ENCODE measurements around the gene CADPS.
A peak's percentile ranks its signal among the peaks of the same experiment; 100 is the strongest.

Gene CADPS

GRCh38 chr3:62686503-62687294 is 188.5 kb downstream of the CADPS start:
- peak; percentile 21 for DNase-seq (ENCODE audit: low spot score)

- no peak for DNase-seq (ENCODE audit: low spot score)
Observed at GRCh38 chr3:62682826-62683225, 192.4 kb downstream of the CADPS start.

GRCh38 chr3:62679988-62680387 is 195.2 kb downstream of the CADPS start:
- no peak for DNase-seq (ENCODE audit: low spot score)

- no peak for DNase-seq (ENCODE audit: low spot score)
Observed at GRCh38 chr3:62678841-62679240, 196.4 kb downstream of the CADPS start.

- no peak for DNase-seq (ENCODE audit: low spot score)
Observed at GRCh38 chr3:62677926-62678325, 197.3 kb downstream of the CADPS start.

GRCh38 chr3:62676689-62677271 is 198.4 kb downstream of the CADPS start:
- no peak for DNase-seq (ENCODE audit: low spot score)

GRCh38 chr3:62675492-62675891 is 199.7 kb downstream of the CADPS start:
- DNase-seq (ENCODE audit: low spot score), result no peak

- no peak for DNase-seq (ENCODE audit: low spot score)
Observed at GRCh38 chr3:62672988-62673313, 202.3 kb downstream of the CADPS start.

- DNase-seq (ENCODE audit: low spot score), result no peak
Observed at GRCh38 chr3:62672270-62672987, 202.8 kb downstream of the CADPS start.

GRCh38 chr3:62670351-62670750 is 204.9 kb downstream of the CADPS start:
- peak; percentile 39 for DNase-seq (ENCODE audit: low spot score)

- peak; percentile 47 for DNase-seq (ENCODE audit: low spot score)
Observed at GRCh38 chr3:62669161-62669560, 206.1 kb downstream of the CADPS start.

- no peak for DNase-seq (ENCODE audit: low spot score)
Observed at GRCh38 chr3:62667714-62668113, 207.5 kb downstream of the CADPS start.

GRCh38 chr3:62665627-62666437 is 209.4 kb downstream of the CADPS start:
- peak; percentile 81 for DNase-seq (ENCODE audit: low spot score)

- DNase-seq (ENCODE audit: low spot score), result no peak
Observed at GRCh38 chr3:62662677-62663076, 212.5 kb downstream of the CADPS start.

GRCh38 chr3:62659660-62660059 is 215.6 kb downstream of the CADPS start:
- no peak for DNase-seq (ENCODE audit: low spot score)

GRCh38 chr3:62655691-62656063 is 219.5 kb downstream of the CADPS start:
- DNase-seq (ENCODE audit: low spot score), result no peak

GRCh38 chr3:62655056-62655690 is 220.0 kb downstream of the CADPS start:
- DNase-seq (ENCODE audit: low spot score), result no peak

GRCh38 chr3:62653796-62654195 is 221.4 kb downstream of the CADPS start:
- DNase-seq (ENCODE audit: low spot score), result no peak

GRCh38 chr3:62647711-62648110 is 227.5 kb downstream of the CADPS start:
- DNase-seq (ENCODE audit: low spot score), result no peak

- no peak for DNase-seq (ENCODE audit: low spot score)
Observed at GRCh38 chr3:62644493-62644892, 230.7 kb downstream of the CADPS start.

GRCh38 chr3:62638316-62638715 is 236.9 kb downstream of the CADPS start:
- no peak for DNase-seq (ENCODE audit: low spot score)

GRCh38 chr3:62636235-62636826 is 238.9 kb downstream of the CADPS start:
- no peak for DNase-seq (ENCODE audit: low spot score)
